HepG2 (cell line): ENCODE results near the gene SPTBN5. TPM values are rescaled to one million over a fixed set of nuclear protein-coding genes. Genes with fewer than 3 reads are reported as not detected.

Experiments
- ATAC-seq: fragments of 200-7000 bp; cut with Tn5 transposase; 3 replicates; pipeline ENCODE4 v1.9.1; 2020; ENCODE audit warnings: mild to moderate bottlenecking, moderate library complexity
- BruUV-seq: library from RNA; stranded (reverse); fragments of 400-500 nt; replicated peaks from 2 replicates; lab custom pipeline; 2021; lab: Mats Ljungman, UMichigan
- CTCF ChIA-PET: fragments of 300-600 bp; formaldehyde crosslinking; extraction: SDS; loops from one replicate; lab custom pipeline; 2021; ENCODE audit warnings: low total read pairs, inconsistent platforms, low intra/inter-chr PET ratio; lab: Yijun Ruan, JAX
- POLR2A ChIA-PET: fragments of 350-600 bp; sonication (Branson Sonifier 250); formaldehyde crosslinking; loops from one replicate; lab custom pipeline; 2020; ENCODE audit warnings: antibody characterized with exemption, inconsistent platforms; lab: Yijun Ruan, JAX
- DNase-seq: peaks from one replicate; pipeline ENCODE4 v3.0.0-alpha.2; 2015; ENCODE audit warnings: low spot score
- FAIRE-seq: peaks from 3 replicates; lab custom pipeline; 2011; peaks lifted over from hg19 to GRCh38; lab: Jason Lieb, UNC
- H2AFZ ChIP-seq: one replicate; pipeline ENCODE4 v1.6.1; 2011; ENCODE audit warnings: low read length, inconsistent platforms
- H3K27ac ChIP-seq: fragments of 300-600 bp; 3 replicates; pipeline ENCODE4 v1.8.0; 2011; ENCODE audit warnings: mixed run types, mild to moderate bottlenecking, mixed read lengths, low read length, inconsistent platforms; ENCODE audit not compliant: insufficient read depth; ENCODE audit errors: extremely low read length
- H3K27me3 ChIP-seq, 2 experiments: fragments of 200-600 bp in 1 of 2; 2 replicates in 1 of 2; 3 replicates in 1 of 2; pipeline versions ENCODE4 v1.6.0 to v1.8.0; 2011; ENCODE audit warnings: low read length in 2 of 2, mild to moderate bottlenecking in 2 of 2, moderate library complexity in 2 of 2, inconsistent platforms in 1 of 2; ENCODE audit not compliant: insufficient read depth in 2 of 2, control insufficient read depth in 1 of 2
- H3K36me3 ChIP-seq, 2 experiments: fragments of 200-600 bp in 1 of 2; replicated peaks in 1 of 2; 2 replicates in 1 of 2; 3 replicates in 1 of 2; pipeline versions ENCODE4 v1.5.1 to v1.8.0; 2011; ENCODE audit warnings: low read length in 2 of 2, inconsistent platforms in 1 of 2; ENCODE audit not compliant: insufficient read depth in 2 of 2, control insufficient read depth in 1 of 2
- H3K4me1 ChIP-seq: 2 replicates; pipeline ENCODE4 v1.5.1; 2012; ENCODE audit warnings: low read length, inconsistent platforms; ENCODE audit not compliant: insufficient read depth
- H3K4me2 ChIP-seq: 2 replicates; pipeline ENCODE4 v1.6.0; 2011; ENCODE audit warnings: low read depth, low read length, inconsistent platforms
- H3K4me3 ChIP-seq, 3 experiments: fragments of 200-600 bp in 1 of 3; sonication (generic), shearing (Covaris generic) in 1 of 3; replicated peaks in 1 of 3; 2 replicates each; pipeline ENCODE4 v1.5.1; 2011 to 2016; ENCODE audit warnings: low read length in 3 of 3, inconsistent platforms in 2 of 3, low read depth in 2 of 3, mild to moderate bottlenecking in 2 of 3, control low read depth in 1 of 3, mixed read lengths in 1 of 3; ENCODE audit not compliant: insufficient read depth in 1 of 3
- H3K79me2 ChIP-seq: one replicate; pipeline ENCODE4 v1.6.1; 2011; ENCODE audit warnings: low read length, inconsistent platforms; ENCODE audit not compliant: insufficient read depth
- H3K9ac ChIP-seq: 2 replicates; pipeline ENCODE4 v1.6.0; 2011; ENCODE audit warnings: mild to moderate bottlenecking, low read depth, low read length, inconsistent platforms; ENCODE audit not compliant: insufficient read depth
- H3K9me3 ChIP-seq: 2 replicates; pipeline ENCODE4 v1.5.1; 2012; ENCODE audit warnings: mild to moderate bottlenecking, low read length
- H4K20me1 ChIP-seq: 2 replicates; pipeline ENCODE4 v1.6.0; 2011; ENCODE audit warnings: inconsistent platforms, mild to moderate bottlenecking, low read length, moderate library complexity; ENCODE audit not compliant: insufficient read depth
- HNRNPH1 ChIP-seq: fragments of 200-400 bp; formaldehyde crosslinking; optimal IDR thresholded peaks from 2 replicates; pipeline ENCODE3; 2017; ENCODE audit warnings: mild to moderate bottlenecking, low read depth, low read length
- HNRNPLL ChIP-seq: fragments of 200-400 bp; formaldehyde crosslinking; IDR thresholded peaks from 2 replicates; pipeline ENCODE4 v1.6.1; 2017; ENCODE audit warnings: mild to moderate bottlenecking, low read depth, low read length; ENCODE audit not compliant: poor library complexity, severe bottlenecking
- HOXA7 ChIP-seq: sonication (generic); formaldehyde crosslinking; IDR thresholded peaks from 2 replicates; pipeline ENCODE4 v1.8.1; 2022; ENCODE audit warnings: mild to moderate bottlenecking, missing genetic modification reagents, moderate library complexity
- MLXIP ChIP-seq: sonication (generic); formaldehyde crosslinking; IDR thresholded peaks from 2 replicates; pipeline ENCODE4 v1.9.0; 2021; ENCODE audit warnings: missing genetic modification reagents, borderline replicate concordance
- NFE2L1 ChIP-seq: sonication (generic); formaldehyde crosslinking; IDR thresholded peaks from 2 replicates; pipeline ENCODE4 v1.4.0; 2020; ENCODE audit warnings: missing genetic modification reagents, mild to moderate bottlenecking, borderline replicate concordance
- SALL1 ChIP-seq: sonication (generic); formaldehyde crosslinking; IDR thresholded peaks from 2 replicates; pipeline ENCODE4 v1.8.0; 2022; ENCODE audit warnings: mild to moderate bottlenecking, missing genetic modification reagents
- TBX2 ChIP-seq: sonication (generic); formaldehyde crosslinking; IDR thresholded peaks from 2 replicates; pipeline ENCODE4 v1.5.0; 2020; ENCODE audit warnings: missing genetic modification reagents, mild to moderate bottlenecking, borderline replicate concordance
- THYN1 ChIP-seq: sonication (generic); formaldehyde crosslinking; IDR thresholded peaks from 2 replicates; pipeline ENCODE4 v1.8.1; 2023; ENCODE audit warnings: low read depth, mild to moderate bottlenecking, moderate library complexity, missing genetic modification reagents, borderline replicate concordance
- ZNF331 ChIP-seq: sonication (generic); formaldehyde crosslinking; IDR thresholded peaks from 2 replicates; pipeline ENCODE4 v1.4.0; 2020; ENCODE audit warnings: missing genetic modification reagents
- WGBS: methylation state at CpG from one replicate; pipeline ENCODE4 v1.1.6; 2017; ENCODE audit warnings: low lambda C conversion rate; 5-methylcytosine and 5-hydroxymethylcytosine counted together
- in situ Hi-C: cut with HindIII; loops from 2 replicates; pipeline ENCODE4 v1.10.0; 2017; ENCODE audit warnings: low pct_unique_long_range_greater_than_20kb; ENCODE audit not compliant: extremely low pct_ligation_motif_present
- intact Hi-C: fragments of 100-400 bp; cut with micrococcal nuclease; formaldehyde crosslinking; loops from one replicate; pipeline ENCODE4 v1.10.0; 2022; ENCODE audit not compliant: unreplicated experiment
- polyA plus RNA-seq, 8 experiments: library from polyadenylated mRNA; depleted of rRNA in 3 of 8; stranded (reverse) in 7 of 8; unstranded in 1 of 8; fragments of >200 nt; fragmentation: Illumina TruSeq in 4 of 8; extraction: Trizol in 4 of 8; gene quantifications; 2 replicates each; pipeline versions ENCODE4 v1.2.1 to v1.2.3, GENCODE V29; 2011 to 2016; ENCODE audit warnings: low read depth in 4 of 8, missing spikeins in 1 of 8, mixed read lengths in 1 of 8; ENCODE audit not compliant: insufficient read depth in 1 of 8
- total RNA-seq, 5 experiments: library from RNA; depleted of rRNA; stranded (reverse); fragments of >200 nt; fragmentation: Illumina TruSeq; extraction: Trizol; gene quantifications; 2 replicates each; pipeline ENCODE4 v1.2.3, GENCODE V29; 2016; ENCODE audit warnings: low read depth in 1 of 5
- TF ChIP-seq, protein P1 (sequence below): sonication (generic); formaldehyde crosslinking; IDR thresholded peaks from 2 replicates; pipeline ENCODE4 v1.9.0; 2021; ENCODE audit warnings: missing genetic modification reagents, mild to moderate bottlenecking, borderline replicate concordance
- TF ChIP-seq, protein P2 (sequence below): fragments of 450-650 bp; IDR thresholded peaks from 2 replicates; pipeline ENCODE4 v1.6.1; 2017
- TF ChIP-seq, protein P3 (sequence below): sonication (generic); formaldehyde crosslinking; IDR thresholded peaks from 2 replicates; pipeline ENCODE4 v1.4.0; 2020; ENCODE audit warnings: missing genetic modification reagents, borderline replicate concordance

Gene SPTBN5
- total and polyA plus RNA-seq, 2 of the 13 experiments (the other 11 are each of a cell fraction or from before 2014, with no cell fraction given) = 0.01 to 0.07 TPM

DNA sequence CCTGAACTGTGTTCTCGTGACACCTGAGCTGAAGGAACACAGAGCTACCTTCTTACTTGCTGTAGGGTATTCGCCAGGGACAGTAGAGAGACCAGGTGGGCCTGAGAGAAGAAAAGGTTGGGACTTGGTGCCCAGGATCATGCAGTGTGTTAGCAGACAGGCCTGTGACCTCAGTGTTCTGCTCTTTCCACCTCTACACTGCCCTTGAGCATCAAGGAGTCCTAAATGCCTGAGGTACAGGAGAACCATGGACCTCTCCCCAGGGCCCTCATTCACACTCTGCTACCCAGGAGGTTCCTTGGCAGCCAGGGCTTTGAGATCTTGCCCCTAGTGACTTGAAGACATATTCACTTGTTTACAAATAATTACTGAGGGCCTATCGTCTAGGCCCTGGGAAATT is 88.1 kb downstream of the SPTBN5 start:
- Histone ChIP-seq H3K9me3 (no peaks in the 10 kb centered on the region), H3K4me2 (no peak overlapping the region), H3K9ac (no peak overlapping the region), H3K79me2 (no peaks in the 10 kb centered on the region), H3K27ac (no peak overlapping the region), H3K27me3 (no peaks in the 10 kb centered on the region), H3K36me3 (no peaks in the 10 kb centered on the region), H2AFZ (no peak overlapping the region), H4K20me1 (no peaks in the 10 kb centered on the region), H3K4me3 (no peak overlapping the region), H3K4me1 (no peaks in the 10 kb centered on the region)
- 90% methylated on average over 3 of the region's 3 CpGs for WGBS
- TF ChIP-seq HOXA7 (CRISPR knock-in tag) = no peak
- TF ChIP-seq MLXIP (CRISPR knock-in tag) = no peak
- TF ChIP-seq, protein P1, sequence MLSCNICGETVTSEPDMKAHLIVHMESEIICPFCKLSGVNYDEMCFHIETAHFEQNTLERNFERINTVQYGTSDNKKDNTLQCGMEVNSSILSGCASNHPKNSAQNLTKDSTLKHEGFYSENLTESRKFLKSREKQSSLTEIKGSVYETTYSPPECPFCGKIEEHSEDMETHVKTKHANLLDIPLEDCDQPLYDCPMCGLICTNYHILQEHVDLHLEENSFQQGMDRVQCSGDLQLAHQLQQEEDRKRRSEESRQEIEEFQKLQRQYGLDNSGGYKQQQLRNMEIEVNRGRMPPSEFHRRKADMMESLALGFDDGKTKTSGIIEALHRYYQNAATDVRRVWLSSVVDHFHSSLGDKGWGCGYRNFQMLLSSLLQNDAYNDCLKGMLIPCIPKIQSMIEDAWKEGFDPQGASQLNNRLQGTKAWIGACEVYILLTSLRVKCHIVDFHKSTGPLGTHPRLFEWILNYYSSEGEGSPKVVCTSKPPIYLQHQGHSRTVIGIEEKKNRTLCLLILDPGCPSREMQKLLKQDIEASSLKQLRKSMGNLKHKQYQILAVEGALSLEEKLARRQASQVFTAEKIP (CRISPR knock-in tag) = no peak
- no peak for TF ChIP-seq HNRNPLL
- TF ChIP-seq NFE2L1 = no peak
- TF ChIP-seq, protein P2, sequence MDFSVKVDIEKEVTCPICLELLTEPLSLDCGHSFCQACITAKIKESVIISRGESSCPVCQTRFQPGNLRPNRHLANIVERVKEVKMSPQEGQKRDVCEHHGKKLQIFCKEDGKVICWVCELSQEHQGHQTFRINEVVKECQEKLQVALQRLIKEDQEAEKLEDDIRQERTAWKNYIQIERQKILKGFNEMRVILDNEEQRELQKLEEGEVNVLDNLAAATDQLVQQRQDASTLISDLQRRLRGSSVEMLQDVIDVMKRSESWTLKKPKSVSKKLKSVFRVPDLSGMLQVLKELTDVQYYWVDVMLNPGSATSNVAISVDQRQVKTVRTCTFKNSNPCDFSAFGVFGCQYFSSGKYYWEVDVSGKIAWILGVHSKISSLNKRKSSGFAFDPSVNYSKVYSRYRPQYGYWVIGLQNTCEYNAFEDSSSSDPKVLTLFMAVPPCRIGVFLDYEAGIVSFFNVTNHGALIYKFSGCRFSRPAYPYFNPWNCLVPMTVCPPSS = no peak
- TF ChIP-seq HNRNPH1 = no peak
- no peak for TF ChIP-seq THYN1 (CRISPR knock-in tag)
- TF ChIP-seq ZNF331 (CRISPR knock-in tag) = no peak
- TF ChIP-seq, protein P3, sequence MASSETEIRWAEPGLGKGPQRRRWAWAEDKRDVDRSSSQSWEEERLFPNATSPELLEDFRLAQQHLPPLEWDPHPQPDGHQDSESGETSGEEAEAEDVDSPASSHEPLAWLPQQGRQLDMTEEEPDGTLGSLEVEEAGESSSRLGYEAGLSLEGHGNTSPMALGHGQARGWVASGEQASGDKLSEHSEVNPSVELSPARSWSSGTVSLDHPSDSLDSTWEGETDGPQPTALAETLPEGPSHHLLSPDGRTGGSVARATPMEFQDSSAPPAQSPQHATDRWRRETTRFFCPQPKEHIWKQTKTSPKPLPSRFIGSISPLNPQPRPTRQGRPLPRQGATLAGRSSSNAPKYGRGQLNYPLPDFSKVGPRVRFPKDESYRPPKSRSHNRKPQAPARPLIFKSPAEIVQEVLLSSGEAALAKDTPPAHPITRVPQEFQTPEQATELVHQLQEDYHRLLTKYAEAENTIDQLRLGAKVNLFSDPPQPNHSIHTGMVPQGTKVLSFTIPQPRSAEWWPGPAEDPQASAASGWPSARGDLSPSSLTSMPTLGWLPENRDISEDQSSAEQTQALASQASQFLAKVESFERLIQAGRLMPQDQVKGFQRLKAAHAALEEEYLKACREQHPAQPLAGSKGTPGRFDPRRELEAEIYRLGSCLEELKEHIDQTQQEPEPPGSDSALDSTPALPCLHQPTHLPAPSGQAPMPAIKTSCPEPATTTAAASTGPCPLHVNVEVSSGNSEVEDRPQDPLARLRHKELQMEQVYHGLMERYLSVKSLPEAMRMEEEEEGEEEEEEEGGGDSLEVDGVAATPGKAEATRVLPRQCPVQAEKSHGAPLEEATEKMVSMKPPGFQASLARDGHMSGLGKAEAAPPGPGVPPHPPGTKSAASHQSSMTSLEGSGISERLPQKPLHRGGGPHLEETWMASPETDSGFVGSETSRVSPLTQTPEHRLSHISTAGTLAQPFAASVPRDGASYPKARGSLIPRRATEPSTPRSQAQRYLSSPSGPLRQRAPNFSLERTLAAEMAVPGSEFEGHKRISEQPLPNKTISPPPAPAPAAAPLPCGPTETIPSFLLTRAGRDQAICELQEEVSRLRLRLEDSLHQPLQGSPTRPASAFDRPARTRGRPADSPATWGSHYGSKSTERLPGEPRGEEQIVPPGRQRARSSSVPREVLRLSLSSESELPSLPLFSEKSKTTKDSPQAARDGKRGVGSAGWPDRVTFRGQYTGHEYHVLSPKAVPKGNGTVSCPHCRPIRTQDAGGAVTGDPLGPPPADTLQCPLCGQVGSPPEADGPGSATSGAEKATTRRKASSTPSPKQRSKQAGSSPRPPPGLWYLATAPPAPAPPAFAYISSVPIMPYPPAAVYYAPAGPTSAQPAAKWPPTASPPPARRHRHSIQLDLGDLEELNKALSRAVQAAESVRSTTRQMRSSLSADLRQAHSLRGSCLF (CRISPR knock-in tag) = no peak
- no peak for TF ChIP-seq SALL1
- no peak for TF ChIP-seq TBX2 (CRISPR knock-in tag)
- no peak for DNase-seq
- in situ Hi-C loops (no loop called here), intact Hi-C loops (loop anchor here (1.0 kb wide), 1 partner anchor 31 kb away; the partner anchor contains the start of gene MAPKBP1)
- no peak for FAIRE-seq
- POLR2A ChIA-PET = no interaction called here
- CTCF ChIA-PET = interaction anchor here (3.2 kb wide), 1 partner anchor 32 kb away, joined by 25 read pairs; the partner anchor contains the start of gene MAPKBP1
- ATAC-seq = no peak
- BruUV-seq = no TSS peak
